ENCODE data around the gene IL31RA.
"Not testable (repeated sequence)": the region's sequence is repeated elsewhere in the genome, so short reads cannot be mapped to it uniquely, and the experiment has no call there.

The IL31RA gene

GRCh38 chr5:55926476-55926875, 75.3 kb downstream of the IL31RA start:
- DNase-seq (ENCODE audit: low spot score): no peak

- DNase-seq (ENCODE audit: low spot score): no peak
These were observed 76.9 kb downstream of the IL31RA start for GRCh38 chr5:55927861-55928655.

- no peak for DNase-seq (ENCODE audit: low spot score)
These were observed 78.1 kb downstream of the IL31RA start for GRCh38 chr5:55929020-55929799.

- no peak for DNase-seq (ENCODE audit: low spot score)
These were observed 81.5 kb downstream of the IL31RA start for GRCh38 chr5:55932700-55933099.

- DNase-seq (ENCODE audit: low spot score): no peak
These were observed 82.4 kb downstream of the IL31RA start for GRCh38 chr5:55933377-55934114.

GRCh38 chr5:55934115-55934613, 83.0 kb downstream of the IL31RA start:
- DNase-seq (ENCODE audit: low spot score): no peak

- no peak for DNase-seq (ENCODE audit: low spot score)
These were observed 83.6 kb downstream of the IL31RA start for GRCh38 chr5:55934720-55935119.

GRCh38 chr5:55935371-55935770, 84.2 kb downstream of the IL31RA start:
- DNase-seq (ENCODE audit: low spot score): no peak

- peak; percentile 82 for DNase-seq (ENCODE audit: low spot score)
These were observed 85.0 kb downstream of the IL31RA start for GRCh38 chr5:55936100-55936693.

GRCh38 chr5:55937598-55937997, 86.4 kb downstream of the IL31RA start:
- DNase-seq (ENCODE audit: low spot score): not testable (repeated sequence)

- DNase-seq (ENCODE audit: low spot score): not testable (repeated sequence)
These were observed 90.0 kb downstream of the IL31RA start for GRCh38 chr5:55941154-55941553.

- DNase-seq (ENCODE audit: low spot score): no peak
These were observed 108.1 kb downstream of the IL31RA start for GRCh38 chr5:55959208-55959607.

GRCh38 chr5:55960779-55961178, 109.6 kb downstream of the IL31RA start:
- no peak for DNase-seq (ENCODE audit: low spot score)

GRCh38 chr5:55965525-55965924, 114.4 kb downstream of the IL31RA start:
- DNase-seq (ENCODE audit: low spot score): no peak

- DNase-seq (ENCODE audit: low spot score): no peak
These were observed 115.1 kb downstream of the IL31RA start for GRCh38 chr5:55966284-55966683.

GRCh38 chr5:55969956-55970355, 118.8 kb downstream of the IL31RA start:
- no peak for DNase-seq (ENCODE audit: low spot score)

All from hematopoietic multipotent progenitor cell treated with erythropoietin and hydrocortisone succinate and interleukin-3 and kit ligand, for 15 days (in vitro differentiated cells).